ENCODE data around the gene ITSN1. TPM values are rescaled to one million over a fixed set of nuclear protein-coding genes. Genes with fewer than 3 reads are reported as not detected.
A peak's percentile ranks its signal among the peaks of the same experiment; 100 is the strongest.

Gene ITSN1
- total and polyA plus RNA-seq, 2 of the 13 experiments (the other 11 are each of a cell fraction or from before 2014, with no cell fraction given) = 26.1 to 33.8 TPM

- peak; percentile 76 for ATAC-seq
- Histone ChIP-seq H3K27ac (ENCODE audit: extremely low read length, insufficient read depth, low read length) (no peak overlapping the region), H3K9ac (ENCODE audit: insufficient read depth, low read depth, low read length) (no peak overlapping the region), H3K9me3 (ENCODE audit: low read length) (no peaks in the 10 kb centered on the region), H3K4me1 (ENCODE audit: insufficient read depth, low read length) (peaks cover 17% of the 10 kb centered on the region), H3K27me3 (ENCODE audit: control insufficient read depth in 1 of 2, insufficient read depth in 2 of 2, low read length in 2 of 2) (no peaks in the 10 kb centered on the region), H4K20me1 (ENCODE audit: insufficient read depth, low read length) (no peaks in the 10 kb centered on the region), H3K36me3 (replicated peaks in 1 of 2; ENCODE audit: control insufficient read depth in 1 of 2, insufficient read depth in 2 of 2, low read length in 2 of 2) (no peaks in the 10 kb centered on the region), H2AFZ (ENCODE audit: low read length) (no peak overlapping the region), H3K79me2 (ENCODE audit: insufficient read depth, low read length) (no peaks in the 10 kb centered on the region), H3K4me2 (ENCODE audit: low read depth, low read length) (peak overlapping the region; percentile 85), H3K4me3 (replicated peaks in 1 of 3; ENCODE audit: insufficient read depth in 1 of 3, low read depth in 2 of 3, low read length in 3 of 3) (no peak overlapping the region)
- TF ChIP-seq AKAP8 (CRISPR knock-in tag; IDR thresholded peaks at IDR 0.05) = no peak
- no peak for TF ChIP-seq ATF7-NPFF (CRISPR knock-in tag; IDR thresholded peaks at IDR 0.05; ENCODE audit: low read depth)
- no peak for TF ChIP-seq PTBP1 (IDR thresholded peaks at IDR 0.05; ENCODE audit: low read depth, low read length, poor library complexity, severe bottlenecking)
- no peak for TF ChIP-seq CEBPZ (IDR thresholded peaks at IDR 0.05; ENCODE audit: low read length)
- TF ChIP-seq TFE3 (CRISPR knock-in tag; IDR thresholded peaks at IDR 0.05) = no peak
- TF ChIP-seq XRCC5 (optimal IDR thresholded peaks at IDR 0.05; ENCODE audit: low read length) = no peak
- no peak for TF ChIP-seq ZNF343 (CRISPR knock-in tag; IDR thresholded peaks at IDR 0.05)
- TF ChIP-seq ZBTB37 (CRISPR knock-in tag; IDR thresholded peaks at IDR 0.05) = no peak
- no peak for TF ChIP-seq ZNF530 (CRISPR knock-in tag; IDR thresholded peaks at IDR 0.05; ENCODE audit: low read depth)
- no peak for TF ChIP-seq PLSCR1 (CRISPR knock-in tag; IDR thresholded peaks at IDR 0.05; ENCODE audit: borderline replicate concordance)
- no peak for TF ChIP-seq PAF1 (CRISPR knock-in tag; IDR thresholded peaks at IDR 0.05)
- TF ChIP-seq ATF6 (CRISPR knock-in tag; conservative IDR thresholded peaks at IDR 0.05) = no peak
- no peak for TF ChIP-seq ZNF644 (CRISPR knock-in tag; IDR thresholded peaks at IDR 0.05; ENCODE audit: low read depth)
- TF ChIP-seq HES4 (CRISPR knock-in tag; IDR thresholded peaks at IDR 0.05; ENCODE audit: borderline replicate concordance) = no peak
- no peak for TF ChIP-seq ZNF746 (CRISPR knock-in tag; IDR thresholded peaks at IDR 0.05)
- FAIRE-seq = no peak
- intact Hi-C loops (cut with micrococcal nuclease; ENCODE audit: unreplicated experiment) (loop anchor here (2.0 to 5.0 kb wide), 4 partner anchors 148 to 424 kb away; partner anchors contain the start of genes MRPS6 and SLC5A3), in situ Hi-C loops (cut with HindIII; ENCODE audit: extremely low pct_ligation_motif_present, low pct_unique_long_range_greater_than_20kb) (loop anchor here (5.0 kb wide), 3 partner anchors 148 to 318 kb away; partner anchors contain the start of genes MRPS6 and SLC5A3)
- DNase-seq (ENCODE audit: low spot score) = no peak
- no TSS peak for BruUV-seq (replicated peaks)
- CTCF ChIA-PET (ENCODE audit: low intra/inter-chr PET ratio, low total read pairs) = interaction anchor here (1.9 to 3.0 kb wide), 4 partner anchors 277 to 428 kb away, joined by 8 to 35 read pairs (median 22); no protein-coding TSS in a partner anchor
- POLR2A ChIA-PET = interaction anchor here (1.1 to 1.6 kb wide), 2 partner anchors 148 to 423 kb away, joined by 4 to 6 read pairs; partner anchors contain the start of genes MRPS6 and SLC5A3
- 46% methylated on average over 3 of the region's 3 CpGs for WGBS (ENCODE audit: low lambda C conversion rate)
Observed at GRCh38 chr21:33924766-33925100, 282.4 kb downstream of the ITSN1 start.
